Hepatocyte (in vitro differentiated cells): ENCODE measurements around the gene PTDSS2. TPM values are rescaled to one million over a fixed set of nuclear protein-coding genes. Genes with fewer than 3 reads are reported as not detected.

ENCODE experiments used
- DNase-seq: peaks from one replicate; pipeline ENCODE4 v3.0.0-alpha.2; 2016; ENCODE audit warnings: low spot score
- H2AFZ ChIP-seq: fragments of 200-600 bp; sonication (generic); 2 replicates; pipeline ENCODE4 v1.6.0; 2016; ENCODE audit warnings: antibody characterized with exemption, mild to moderate bottlenecking
- H3K27ac ChIP-seq: fragments of 200-600 bp; sonication (generic); 2 replicates; pipeline ENCODE4 v1.5.1; 2016; ENCODE audit warnings: mild to moderate bottlenecking
- H3K27me3 ChIP-seq: fragments of 200-600 bp; sonication (generic); 2 replicates; pipeline ENCODE4 v1.6.1; 2016
- H3K36me3 ChIP-seq: fragments of 200-600 bp; sonication (generic); replicated peaks from 2 replicates; pipeline ENCODE4 v1.5.1; 2016; ENCODE audit warnings: low read depth; ENCODE audit not compliant: insufficient read depth
- H3K4me1 ChIP-seq: fragments of 200-600 bp; sonication (generic); 2 replicates; pipeline ENCODE4 v1.5.1; 2016; ENCODE audit warnings: mild to moderate bottlenecking, moderate library complexity; ENCODE audit not compliant: insufficient read depth
- H3K4me2 ChIP-seq: fragments of 200-600 bp; sonication (generic); 2 replicates; pipeline ENCODE4 v1.6.0; 2016
- H3K4me3 ChIP-seq: fragments of 200-600 bp; sonication (generic); 2 replicates; pipeline ENCODE4 v1.5.1; 2016; ENCODE audit warnings: mild to moderate bottlenecking
- H3K79me2 ChIP-seq: fragments of 200-600 bp; sonication (generic); 2 replicates; pipeline ENCODE4 v1.6.0; 2017; ENCODE audit warnings: mild to moderate bottlenecking
- H3K9me2 ChIP-seq: fragments of 200-600 bp; sonication (generic); replicated peaks from 2 replicates; pipeline ENCODE4 v1.6.0; 2017; ENCODE audit warnings: mild to moderate bottlenecking; ENCODE audit not compliant: insufficient read depth
- H3K9me3 ChIP-seq: fragments of 200-600 bp; sonication (generic); 2 replicates; pipeline ENCODE4 v1.5.1; 2016; ENCODE audit warnings: low read depth, mild to moderate bottlenecking
- H4K20me1 ChIP-seq: fragments of 200-600 bp; sonication (generic); 2 replicates; pipeline ENCODE4 v1.6.0; 2016; ENCODE audit warnings: mild to moderate bottlenecking; ENCODE audit not compliant: insufficient read depth, poor library complexity, severe bottlenecking
- EZH2 ChIP-seq: fragments of 200-600 bp; sonication (generic); IDR thresholded peaks from 2 replicates; pipeline ENCODE4 v1.6.1; 2016; ENCODE audit warnings: antibody characterized with exemption, mild to moderate bottlenecking, borderline replicate concordance
- EZH2phosphoT487 ChIP-seq: fragments of 200-600 bp; sonication (generic); IDR thresholded peaks from one replicate; pipeline ENCODE4 v1.6.1; 2018; ENCODE audit warnings: antibody characterized with exemption, mild to moderate bottlenecking, low read depth, moderate library complexity; ENCODE audit not compliant: unreplicated experiment, severe bottlenecking
- WGBS: methylation state at CpG from one replicate; pipeline ENCODE4 v1.1.6; 2016; ENCODE audit warnings: low lambda C conversion rate; ENCODE audit errors: missing lambda C conversion rate; 5-methylcytosine and 5-hydroxymethylcytosine counted together
- polyA plus RNA-seq: library from polyadenylated mRNA; unstranded; fragments of >200 nt; fragmentation: Nextera tagmentation; extraction: Ambion mirVana; gene quantifications from 2 replicates; pipeline ENCODE4 v1.2.1, GENCODE V29; 2016
- total RNA-seq: library from RNA; depleted of rRNA; stranded (reverse); fragments of >200 nt; gene quantifications from 2 replicates; pipeline ENCODE4 v1.2.3, GENCODE V29; 2014
- TF ChIP-seq, protein P1 (sequence below): fragments of 200-600 bp; sonication (generic); IDR thresholded peaks from 2 replicates; pipeline ENCODE4 v1.5.1; 2016; ENCODE audit warnings: antibody characterized with exemption, mild to moderate bottlenecking; ENCODE audit not compliant: poor library complexity

The PTDSS2 gene
- total and polyA plus RNA-seq, 2 experiments from 2014 or later: 31.5 to 50.8 TPM

DNA sequence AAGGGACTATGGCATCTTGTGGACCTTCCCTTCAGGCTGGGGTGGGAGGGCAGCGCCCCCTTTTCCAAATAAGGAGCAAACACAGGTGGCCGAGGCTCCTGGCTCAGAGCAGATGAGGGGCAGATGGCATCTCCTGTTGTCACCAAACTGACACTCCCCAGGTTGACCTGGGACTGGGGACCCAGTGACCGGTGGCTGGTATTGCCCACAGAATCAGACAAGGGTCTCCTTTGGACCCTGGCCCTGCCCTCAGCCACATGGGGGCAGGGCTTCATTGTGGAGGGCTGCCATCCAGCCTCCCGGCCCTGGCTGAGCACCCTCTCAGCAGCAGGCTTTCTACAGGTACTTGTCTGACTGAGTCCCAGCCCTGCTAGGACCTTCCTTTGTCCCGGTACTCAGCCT is 34.4 kb upstream of the PTDSS2 start:
- H3K36me3 ChIP-seq: no peaks in the 10 kb centered on the region
- H3K4me1 ChIP-seq: peaks cover 4% of the 10 kb centered on the region
- no peak overlapping the region for H3K27ac ChIP-seq
- H3K4me3 ChIP-seq: no peak overlapping the region
- peaks cover 10% of the 10 kb centered on the region for H4K20me1 ChIP-seq
- 78% methylated on average over 5 of the region's 5 CpGs for WGBS
- peaks cover 21% of the 10 kb centered on the region for H3K79me2 ChIP-seq
- H3K27me3 ChIP-seq: peaks cover 6% of the 10 kb centered on the region
- H2AFZ ChIP-seq: no peak overlapping the region
- peak overlapping the region; percentile 98 for H3K4me2 ChIP-seq
- DNase-seq: no peak
- no peak for TF ChIP-seq EZH2phosphoT487
- TF ChIP-seq EZH2: no peak
- TF ChIP-seq, protein P1, sequence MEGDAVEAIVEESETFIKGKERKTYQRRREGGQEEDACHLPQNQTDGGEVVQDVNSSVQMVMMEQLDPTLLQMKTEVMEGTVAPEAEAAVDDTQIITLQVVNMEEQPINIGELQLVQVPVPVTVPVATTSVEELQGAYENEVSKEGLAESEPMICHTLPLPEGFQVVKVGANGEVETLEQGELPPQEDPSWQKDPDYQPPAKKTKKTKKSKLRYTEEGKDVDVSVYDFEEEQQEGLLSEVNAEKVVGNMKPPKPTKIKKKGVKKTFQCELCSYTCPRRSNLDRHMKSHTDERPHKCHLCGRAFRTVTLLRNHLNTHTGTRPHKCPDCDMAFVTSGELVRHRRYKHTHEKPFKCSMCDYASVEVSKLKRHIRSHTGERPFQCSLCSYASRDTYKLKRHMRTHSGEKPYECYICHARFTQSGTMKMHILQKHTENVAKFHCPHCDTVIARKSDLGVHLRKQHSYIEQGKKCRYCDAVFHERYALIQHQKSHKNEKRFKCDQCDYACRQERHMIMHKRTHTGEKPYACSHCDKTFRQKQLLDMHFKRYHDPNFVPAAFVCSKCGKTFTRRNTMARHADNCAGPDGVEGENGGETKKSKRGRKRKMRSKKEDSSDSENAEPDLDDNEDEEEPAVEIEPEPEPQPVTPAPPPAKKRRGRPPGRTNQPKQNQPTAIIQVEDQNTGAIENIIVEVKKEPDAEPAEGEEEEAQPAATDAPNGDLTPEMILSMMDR: no peak
- H3K9me3 ChIP-seq: no peaks in the 10 kb centered on the region
- H3K9me2 ChIP-seq: no peaks in the 10 kb centered on the region

DNA sequence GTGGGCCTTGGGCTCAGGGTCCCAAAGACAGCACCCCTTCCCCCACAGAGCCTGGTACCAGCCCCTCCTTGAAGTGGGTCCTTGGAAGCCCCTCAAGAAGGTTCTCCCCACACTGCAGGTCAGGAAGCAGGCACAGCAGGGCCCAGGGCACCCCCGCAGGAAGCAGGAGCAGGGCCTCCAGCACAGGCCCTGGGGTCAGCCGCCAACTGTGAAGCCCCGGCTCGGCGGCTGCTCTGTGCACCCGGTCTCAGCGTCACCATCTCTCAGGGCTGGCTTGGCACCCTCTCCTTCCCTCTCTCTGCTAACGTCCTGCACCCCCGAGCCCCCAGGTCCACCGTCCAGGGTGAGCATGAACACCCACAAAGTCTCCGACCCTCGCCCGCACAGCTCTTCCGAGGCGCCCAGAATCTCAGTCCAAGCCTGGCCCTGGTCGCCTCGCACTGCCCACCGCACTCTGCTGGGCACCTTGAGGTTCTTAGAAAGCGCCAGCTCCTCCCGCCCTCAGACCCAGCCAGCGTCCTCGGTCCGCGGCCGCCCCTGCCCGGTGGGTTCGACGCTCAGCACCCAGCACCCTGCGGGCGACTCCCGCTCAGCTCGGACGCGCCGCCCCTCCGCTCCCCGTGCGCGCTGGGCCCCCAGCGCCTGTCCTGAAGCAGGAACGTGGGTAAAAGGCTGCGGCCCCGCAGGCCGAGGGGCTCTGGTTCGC is 33.9 kb upstream of the PTDSS2 start:
- Histone ChIP-seq H2AFZ (peak overlapping the region; percentile 66), H3K4me3 (peak overlapping the region; percentile 61), H3K4me1 (peaks cover 4% of the 10 kb centered on the region), H3K4me2 (peak overlapping the region; percentile 98), H3K27me3 (peaks cover 6% of the 10 kb centered on the region), H3K9me2 (no peaks in the 10 kb centered on the region), H3K79me2 (peaks cover 21% of the 10 kb centered on the region), H3K9me3 (no peaks in the 10 kb centered on the region), H3K36me3 (no peaks in the 10 kb centered on the region), H4K20me1 (peaks cover 10% of the 10 kb centered on the region), H3K27ac (peak overlapping the region; percentile 92)
- DNase-seq: no peak
- 29% methylated on average over 27 of the region's 45 CpGs for WGBS
- TF ChIP-seq EZH2phosphoT487: no peak
- TF ChIP-seq, protein P1: no peak

DNA sequence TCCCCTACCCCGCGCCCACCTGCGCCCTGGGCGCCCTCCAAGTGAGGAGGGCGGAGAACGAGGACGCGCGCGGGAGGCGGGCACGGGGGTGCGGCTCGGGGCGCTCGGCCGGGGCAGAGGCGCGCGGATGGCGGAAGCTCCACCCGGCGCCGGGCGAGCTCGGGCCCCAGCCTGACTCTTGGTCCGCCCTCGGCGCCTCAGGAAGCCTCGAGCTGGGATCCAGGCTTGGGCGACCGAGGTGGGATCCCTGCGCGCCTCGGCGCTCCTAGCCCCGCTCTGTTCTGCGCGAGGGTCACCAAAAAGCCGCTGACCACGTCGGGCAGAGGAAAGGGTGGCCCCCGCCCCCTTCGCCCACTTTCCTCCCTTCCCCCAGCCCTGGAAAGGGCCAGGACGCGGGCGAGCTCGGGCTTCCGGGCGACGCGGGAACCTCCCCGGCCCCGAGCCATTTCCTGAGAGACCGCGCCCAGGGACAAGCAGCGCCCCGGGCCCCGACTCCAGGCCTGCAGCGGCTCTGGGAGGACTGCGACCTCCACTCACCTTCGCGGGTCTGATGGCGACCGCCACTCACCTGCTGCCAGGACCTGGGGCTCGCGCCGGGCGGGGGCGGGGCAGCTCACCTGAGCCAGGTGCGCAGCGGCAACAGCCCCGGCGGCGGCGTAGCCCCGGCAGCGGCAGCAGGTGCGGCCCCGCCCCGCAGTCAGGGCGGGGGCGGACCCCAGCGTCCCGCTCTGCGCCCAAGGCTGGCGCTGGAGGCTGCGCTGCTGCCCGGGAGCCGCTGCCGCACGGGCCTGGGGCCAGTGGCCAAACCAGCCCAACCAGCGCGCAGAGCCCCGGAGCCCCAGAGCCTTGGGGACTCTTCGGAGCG is 33.1 kb upstream of the PTDSS2 start:
- Histone ChIP-seq H3K4me3 (peak overlapping the region; percentile 61), H3K79me2 (peaks cover 21% of the 10 kb centered on the region), H3K9me2 (no peaks in the 10 kb centered on the region), H4K20me1 (peaks cover 10% of the 10 kb centered on the region), H3K4me2 (peak overlapping the region; percentile 98), H3K4me1 (peaks cover 6% of the 10 kb centered on the region), H3K27ac (peak overlapping the region; percentile 92), H2AFZ (peak overlapping the region; percentile 66), H3K27me3 (peaks cover 6% of the 10 kb centered on the region), H3K36me3 (no peaks in the 10 kb centered on the region), H3K9me3 (no peaks in the 10 kb centered on the region)
- WGBS: under 1% methylated on average over 40 of the region's 97 CpGs
- DNase-seq: peak; percentile 87
- no peak for TF ChIP-seq EZH2phosphoT487
- TF ChIP-seq EZH2: no peak
- TF ChIP-seq, protein P1: no peak
